LHCN-M2 (cell line): ENCODE measurements around the gene NPAS3. TPM values are rescaled to one million over a fixed set of nuclear protein-coding genes. Genes with fewer than 3 reads are reported as not detected.

Experiments used
- DNase-seq: peaks from one replicate; pipeline ENCODE4 v3.0.0-alpha.2; 2012; ENCODE audit warnings: low read depth
- total RNA-seq: library from RNA; depleted of rRNA; stranded (reverse); fragments of >200 nt; gene quantifications from 2 replicates; pipeline ENCODE4 v1.2.3, GENCODE V29; 2014

Gene NPAS3
- total RNA-seq, 1 experiment from 2014 or later, result not detected

GRCh38 chr14:33545696-33546095 is 607.0 kb downstream of the NPAS3 start:
- no peak for DNase-seq

- DNase-seq, result no peak
Measured at GRCh38 chr14:33548606-33549005, 609.9 kb downstream of the NPAS3 start.

DNA sequence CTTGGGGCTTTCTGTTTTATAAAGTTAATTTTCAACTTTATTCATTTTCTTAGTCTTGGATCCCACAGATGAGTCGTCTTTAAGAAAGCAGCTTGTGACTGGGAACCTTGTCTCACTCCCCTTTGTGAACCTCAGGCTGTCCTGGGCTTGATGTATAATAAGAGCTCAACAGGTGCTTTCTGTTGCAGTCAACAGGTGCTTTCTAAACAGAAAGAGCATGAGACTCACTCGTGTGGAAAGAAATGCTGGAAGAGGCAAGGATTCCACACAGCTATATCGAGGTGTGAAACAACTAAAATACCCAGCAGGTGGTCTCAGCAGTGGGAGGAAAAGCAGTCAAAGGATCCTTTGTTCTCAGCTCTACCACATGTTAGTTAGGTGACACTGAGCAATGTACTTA is 613.3 kb downstream of the NPAS3 start:
- DNase-seq, result no peak

- DNase-seq, result no peak
Measured at GRCh38 chr14:33553706-33554278, 615.1 kb downstream of the NPAS3 start.

DNA sequence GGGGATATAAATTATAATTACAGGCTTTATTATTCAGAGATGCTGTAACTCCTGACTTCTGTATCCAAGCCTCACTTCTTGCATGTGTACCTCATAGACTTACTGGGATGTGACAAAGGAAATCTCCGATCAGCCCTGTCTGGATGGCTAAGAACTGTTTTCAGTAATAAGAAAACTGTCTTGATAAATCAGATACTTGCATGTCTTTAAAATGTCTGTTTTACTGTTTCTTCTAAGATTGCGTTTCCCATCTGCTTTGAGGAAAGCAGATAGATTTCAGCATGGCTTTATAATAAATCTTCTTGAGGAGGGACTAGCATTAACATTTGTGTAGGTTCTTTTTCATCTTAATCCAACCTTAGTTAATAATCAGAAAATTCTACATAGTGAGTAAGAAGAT is 616.3 kb downstream of the NPAS3 start:
- DNase-seq, result no peak

GRCh38 chr14:33555710-33556350 is 617.2 kb downstream of the NPAS3 start:
- DNase-seq, result no peak

GRCh38 chr14:33556382-33557121 is 617.9 kb downstream of the NPAS3 start:
- no peak for DNase-seq

DNA sequence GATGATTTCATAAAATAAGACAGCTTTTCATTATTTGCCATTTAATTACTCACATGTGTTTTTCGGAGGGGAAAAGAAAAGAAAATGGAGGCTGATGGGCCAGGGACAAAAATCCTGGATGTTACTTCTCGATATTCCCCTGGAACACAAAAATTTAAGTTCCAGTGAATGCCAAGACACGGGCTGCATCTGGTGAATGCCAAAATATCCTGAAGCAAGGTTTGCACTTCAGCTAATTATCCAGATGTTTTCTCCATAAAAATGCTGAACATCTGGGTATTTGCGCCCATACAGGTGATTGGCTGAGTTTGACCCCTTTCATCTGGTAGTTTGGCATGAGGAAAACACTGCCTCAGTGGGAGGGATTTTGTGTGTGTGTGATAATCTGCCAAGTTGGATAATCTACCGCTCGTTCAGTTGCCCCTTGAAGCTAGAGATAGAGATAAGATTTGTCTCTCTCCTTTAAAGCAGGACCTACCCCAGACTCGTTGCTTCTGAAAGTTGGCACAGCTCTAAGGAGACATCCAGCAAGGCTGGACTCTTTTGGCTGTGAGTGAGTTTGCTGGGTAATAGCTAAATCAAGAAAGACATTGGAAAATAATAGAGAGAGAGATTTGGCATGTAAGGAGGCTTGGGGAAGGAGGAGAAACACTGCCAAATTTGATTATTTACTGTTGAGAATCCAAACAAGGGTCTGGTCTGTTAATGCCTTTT is 622.2 kb downstream of the NPAS3 start:
- DNase-seq, result no peak

- no peak for DNase-seq
Measured at GRCh38 chr14:33561488-33562175, 623.0 kb downstream of the NPAS3 start.

DNA sequence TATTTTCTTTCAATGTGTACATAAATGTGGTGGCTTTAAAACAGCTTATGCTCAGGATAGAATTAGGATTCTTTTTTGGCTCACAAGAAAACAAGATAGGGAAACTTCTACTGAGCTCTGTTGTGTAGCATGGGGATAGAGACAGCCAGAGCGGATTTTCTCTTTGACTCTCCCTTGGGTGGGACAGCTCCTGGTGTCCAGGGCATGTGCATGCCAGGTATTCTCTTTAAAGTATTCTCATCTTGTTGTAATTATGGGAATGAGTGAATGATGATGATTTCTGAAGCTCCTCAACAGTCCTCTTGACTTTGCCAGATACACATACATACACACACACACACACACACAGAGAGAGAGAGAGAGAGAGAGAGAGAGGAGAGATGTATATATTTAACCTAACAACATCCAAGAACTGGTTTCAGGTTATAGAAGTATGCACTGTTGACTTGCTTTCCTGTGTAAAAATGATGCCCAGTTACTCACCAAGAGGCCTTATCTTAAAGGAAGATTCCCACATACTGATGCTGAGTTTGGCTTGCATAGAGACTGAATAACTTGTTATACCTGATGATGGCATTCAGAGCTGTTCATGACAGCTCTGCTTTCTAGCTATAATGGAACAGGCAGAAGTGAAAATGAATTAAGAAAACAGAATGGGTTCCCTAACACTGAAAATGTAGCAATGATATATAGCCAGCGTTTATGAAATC is 624.7 kb downstream of the NPAS3 start:
- no peak for DNase-seq

GRCh38 chr14:33563901-33564197 is 625.2 kb downstream of the NPAS3 start:
- no peak for DNase-seq

GRCh38 chr14:33564774-33565630 is 626.3 kb downstream of the NPAS3 start:
- no peak for DNase-seq

GRCh38 chr14:33566082-33566481 is 627.4 kb downstream of the NPAS3 start:
- DNase-seq, result no peak

DNA sequence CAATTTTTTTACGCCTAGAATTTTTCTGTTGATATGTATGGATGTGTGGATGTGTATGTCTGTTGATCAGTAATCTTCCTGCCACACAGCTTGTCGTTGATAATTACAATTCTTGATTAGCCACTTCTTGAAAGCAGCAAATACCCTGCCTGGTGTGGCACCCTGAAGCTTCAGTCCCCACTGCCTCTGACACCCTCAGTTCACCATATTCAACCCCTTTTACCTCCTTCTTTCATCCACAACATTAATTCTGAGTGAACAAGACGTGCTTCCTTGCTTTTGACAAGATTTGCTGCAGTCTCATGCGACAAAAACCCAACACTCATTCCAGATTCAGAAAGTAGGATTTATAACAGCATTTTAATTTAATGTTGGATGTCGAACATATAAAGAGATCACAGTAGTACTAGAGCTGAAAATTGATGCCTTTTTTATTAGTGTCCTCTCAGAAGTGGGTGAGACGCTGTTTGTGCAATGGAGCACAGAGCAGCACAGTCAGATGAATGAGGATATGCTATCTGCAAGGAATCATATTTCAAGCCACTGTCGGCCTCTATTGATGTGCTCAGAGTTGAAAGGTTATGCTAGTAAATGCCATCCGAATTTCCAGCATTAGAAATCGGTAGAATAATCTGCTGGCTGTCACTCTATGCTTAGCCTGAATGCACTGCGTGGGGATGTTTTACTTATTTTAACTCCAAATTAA is 628.5 kb downstream of the NPAS3 start:
- DNase-seq, result no peak

DNA sequence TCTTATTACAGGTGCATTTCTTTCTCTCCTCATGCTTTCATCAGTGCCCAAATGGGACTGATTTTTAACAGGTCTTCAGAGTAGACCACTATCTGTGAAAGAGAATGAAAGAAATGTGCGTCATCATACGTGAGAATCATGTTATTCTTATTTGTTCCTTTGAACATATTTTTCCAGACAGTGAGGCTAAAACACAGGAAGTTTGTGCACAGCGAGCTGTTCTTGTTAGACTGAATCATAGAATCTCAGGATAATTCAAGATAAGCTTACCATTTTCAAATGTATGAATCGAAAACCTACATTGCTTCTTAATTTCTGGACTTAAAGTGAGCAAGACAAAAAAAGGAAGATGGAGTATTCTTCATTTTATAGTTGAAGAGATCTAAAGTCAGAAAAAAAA is 629.1 kb downstream of the NPAS3 start:
- DNase-seq, result no peak

DNA sequence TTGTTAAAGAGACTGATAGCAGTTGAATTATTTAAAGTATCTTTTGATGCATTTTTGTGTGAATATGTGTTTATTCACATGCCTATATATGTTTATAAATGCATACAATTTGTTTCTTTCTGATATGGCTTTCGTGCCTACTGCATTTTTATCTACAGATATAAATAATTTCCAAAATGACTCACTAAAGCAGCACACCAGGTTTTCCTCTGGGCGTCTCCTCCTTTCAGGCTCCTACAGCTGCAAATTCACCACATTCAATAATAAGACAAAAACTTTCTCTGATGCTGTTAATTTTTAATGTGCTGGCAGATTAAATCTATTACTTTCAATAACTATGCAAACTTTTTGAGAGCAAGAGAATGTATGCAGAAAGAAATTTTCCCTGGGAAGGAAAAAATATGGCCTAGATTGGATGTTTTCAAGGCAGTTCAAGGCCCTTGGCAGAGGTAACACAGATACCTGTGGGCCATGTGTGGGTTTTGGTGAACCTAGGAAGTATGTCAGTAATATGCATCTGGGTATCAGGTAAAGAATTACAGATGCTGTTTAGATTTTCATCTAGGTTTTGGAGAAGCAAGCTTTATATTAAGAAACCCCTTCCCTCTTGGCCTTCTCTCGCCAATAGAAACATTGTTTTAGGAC is 630.4 kb downstream of the NPAS3 start:
- no peak for DNase-seq

DNA sequence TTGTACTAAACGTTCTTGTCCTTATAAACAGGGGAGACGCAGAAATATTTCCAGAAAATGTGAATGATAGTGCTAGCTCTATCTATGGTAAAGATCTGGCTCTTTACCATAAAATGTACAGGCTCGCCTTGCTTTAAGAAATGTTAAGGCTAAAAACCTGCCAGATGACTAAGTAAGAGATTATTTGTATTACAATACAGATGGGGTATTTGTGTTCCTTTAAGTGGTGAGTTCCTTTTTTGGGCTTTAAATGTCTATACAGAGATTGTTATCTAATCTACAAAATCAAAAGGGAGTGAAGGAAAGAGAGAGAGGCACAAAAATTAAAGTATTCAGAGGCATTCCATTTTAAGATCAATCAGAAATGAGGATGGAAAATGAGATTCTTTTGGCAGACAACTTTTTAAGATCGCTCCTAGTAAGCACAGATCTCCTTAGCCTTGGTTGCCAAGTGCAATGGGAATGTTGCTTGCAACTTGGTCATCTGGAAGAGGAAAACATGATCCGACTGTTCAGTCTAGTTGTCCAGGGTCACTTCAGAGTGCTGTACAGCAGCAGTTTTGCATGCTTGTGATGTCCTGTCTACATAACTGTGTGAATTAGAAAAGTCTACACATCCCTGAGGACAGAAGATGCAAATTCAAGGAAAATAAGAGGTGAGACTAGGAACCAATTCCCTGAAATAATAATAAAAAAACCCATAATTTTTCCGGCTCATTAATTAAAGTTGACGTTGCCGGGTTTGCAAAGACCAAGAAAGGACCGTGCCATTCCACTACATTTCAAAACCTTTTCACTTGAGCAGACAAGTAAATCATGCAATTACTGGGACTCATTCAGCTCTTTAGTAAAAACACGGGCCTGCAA is 631.4 kb downstream of the NPAS3 start:
- DNase-seq, result no peak

DNA sequence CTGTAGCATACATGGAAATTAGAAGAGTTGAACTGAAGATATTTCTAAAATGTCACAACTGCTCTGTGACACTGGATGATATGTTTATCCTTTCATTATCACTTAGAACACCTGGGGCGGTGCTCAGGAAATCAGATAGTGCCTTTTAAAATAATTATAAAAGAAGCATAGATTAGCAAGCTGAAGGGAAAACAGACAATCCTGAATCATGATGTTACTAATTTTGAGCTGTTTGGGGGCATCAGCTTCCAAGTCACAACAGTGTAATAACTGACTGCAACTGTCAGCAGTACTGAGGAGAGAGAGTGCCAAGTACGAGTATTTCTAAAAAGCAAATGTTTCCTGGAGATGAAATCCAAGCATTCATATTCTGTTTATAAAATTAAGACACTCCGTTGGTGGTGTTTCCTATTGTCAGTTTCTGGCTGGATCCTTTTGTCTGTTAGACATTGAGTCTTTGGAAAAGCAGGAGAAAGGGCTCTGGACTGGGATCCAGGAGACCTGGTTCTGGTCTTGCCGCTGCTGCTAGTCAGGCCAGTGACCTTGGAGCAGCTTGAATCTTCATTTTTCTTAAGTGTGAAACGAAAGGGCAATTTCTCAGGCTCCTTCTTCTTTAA is 632.1 kb downstream of the NPAS3 start:
- DNase-seq, result no peak
